Left renal cortex interstitium (tissue), 4 donors: ENCODE results near the gene ALAS2. TPM values are rescaled to one million over a fixed set of nuclear protein-coding genes. Genes with fewer than 3 reads are reported as not detected.
"Not testable (repeated sequence)": the region's sequence is repeated elsewhere in the genome, so short reads cannot be mapped to it uniquely, and the experiment has no call there.

Experiments
- DNase-seq, 4 donors: peaks; one replicate each; pipeline ENCODE4 v3.0.0-alpha.2; 2013; ENCODE audit warnings: low read depth in 4 of 4, low spot score in 2 of 4, missing footprints in 1 of 4
- polyA plus RNA-seq, 4 donors: library from polyadenylated mRNA; unstranded; fragments of 120-200 nt; gene quantifications; one replicate each; pipeline ENCODE4 v1.2.1, GENCODE V29; 2013; ENCODE audit not compliant: insufficient read length in 4 of 4

Gene ALAS2, protein sequence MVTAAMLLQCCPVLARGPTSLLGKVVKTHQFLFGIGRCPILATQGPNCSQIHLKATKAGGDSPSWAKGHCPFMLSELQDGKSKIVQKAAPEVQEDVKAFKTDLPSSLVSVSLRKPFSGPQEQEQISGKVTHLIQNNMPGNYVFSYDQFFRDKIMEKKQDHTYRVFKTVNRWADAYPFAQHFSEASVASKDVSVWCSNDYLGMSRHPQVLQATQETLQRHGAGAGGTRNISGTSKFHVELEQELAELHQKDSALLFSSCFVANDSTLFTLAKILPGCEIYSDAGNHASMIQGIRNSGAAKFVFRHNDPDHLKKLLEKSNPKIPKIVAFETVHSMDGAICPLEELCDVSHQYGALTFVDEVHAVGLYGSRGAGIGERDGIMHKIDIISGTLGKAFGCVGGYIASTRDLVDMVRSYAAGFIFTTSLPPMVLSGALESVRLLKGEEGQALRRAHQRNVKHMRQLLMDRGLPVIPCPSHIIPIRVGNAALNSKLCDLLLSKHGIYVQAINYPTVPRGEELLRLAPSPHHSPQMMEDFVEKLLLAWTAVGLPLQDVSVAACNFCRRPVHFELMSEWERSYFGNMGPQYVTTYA
- 10 to 100 TPM in 3 of 4 donors, 1 to 10 TPM in 1; 9.3 to 34.8 (median 11.7) TPM for polyA plus RNA-seq

DNA sequence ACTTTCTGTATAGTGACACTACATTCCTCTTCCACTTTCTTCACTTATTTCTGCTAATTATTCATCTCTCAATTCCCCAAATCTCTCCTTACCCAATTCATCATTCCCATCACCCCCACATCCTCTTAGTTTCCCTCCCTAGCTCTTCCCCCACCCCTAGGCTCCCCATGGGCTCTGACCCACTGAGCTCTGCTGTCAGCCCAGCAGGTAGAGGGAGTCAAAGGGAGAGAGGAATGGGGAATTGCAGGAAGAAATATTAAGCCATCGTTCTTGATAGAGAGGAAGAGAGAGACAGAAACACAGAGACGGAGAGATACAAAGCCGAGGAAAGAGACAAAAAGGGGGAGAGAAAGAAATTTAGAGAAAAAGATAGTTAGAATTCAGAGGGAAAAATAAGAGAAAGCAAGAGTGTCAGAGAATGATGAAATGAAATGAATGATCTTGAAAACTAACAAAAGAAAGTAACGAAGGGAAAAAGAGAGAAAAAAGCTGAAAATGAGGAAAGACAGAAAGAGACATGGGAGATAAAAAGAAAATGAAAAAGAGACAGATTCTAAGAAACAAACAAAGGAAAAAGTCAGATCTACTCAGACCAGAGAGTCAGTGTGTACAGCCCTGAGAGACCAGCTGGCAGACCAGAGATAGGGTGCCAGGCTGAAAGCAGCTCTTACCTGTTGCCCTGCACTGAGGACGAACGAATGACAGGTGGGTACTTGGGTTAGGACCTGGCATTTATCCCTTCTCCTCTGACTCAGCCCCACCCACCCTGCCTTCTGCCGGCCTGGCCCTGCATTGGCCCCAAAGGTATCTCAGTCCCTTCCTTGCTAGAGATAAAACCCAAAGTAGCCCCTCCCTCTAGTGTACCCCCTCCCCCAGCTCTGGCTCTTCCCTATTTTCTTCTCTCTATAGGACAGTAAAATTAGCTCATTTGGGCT, at the start of gene ALAS2:
Gene ALAS2 (minus strand): TSS at position 707 of the 935 bp plus-strand sequence. CDS start 4,977 bp downstream, outside the sequence.
- no peak for DNase-seq

DNA sequence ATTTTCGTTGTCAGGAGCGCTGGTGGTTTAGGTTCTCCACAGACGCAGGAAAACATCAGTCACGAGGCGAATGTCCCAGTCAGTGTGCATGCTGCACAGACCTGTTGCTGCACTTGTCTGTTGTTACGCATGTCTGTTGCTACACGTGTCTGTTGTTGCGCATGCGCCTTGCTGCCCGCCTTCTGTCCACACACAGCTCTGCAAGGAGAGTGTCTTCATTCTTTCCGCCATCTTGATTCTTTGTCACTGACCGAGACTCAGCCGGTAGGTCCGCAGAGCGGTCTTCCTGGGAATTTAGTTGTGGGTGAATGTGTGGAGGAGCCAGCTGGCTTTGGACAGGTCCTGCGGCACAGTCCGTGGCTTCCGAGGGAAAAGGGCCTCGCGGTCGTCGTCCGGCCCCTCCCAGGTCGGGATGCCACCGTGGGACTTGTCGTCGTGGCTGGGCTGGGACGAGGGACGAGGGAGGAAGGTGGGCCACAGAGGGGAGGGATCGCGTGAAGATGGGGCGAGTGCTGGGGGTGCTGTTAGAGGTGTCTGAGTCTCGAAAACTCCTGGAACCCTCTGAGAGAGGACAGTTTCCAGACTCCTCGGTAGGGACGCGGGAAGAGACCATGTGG, 44.2 kb upstream of the ALAS2 start, which contains the start of gene PAGE2B:
Gene PAGE2B (plus strand): TSS at position 180 of the 617 bp plus-strand sequence. CDS start 1,012 bp downstream, outside the sequence.
- DNase-seq: no peak

DNA sequence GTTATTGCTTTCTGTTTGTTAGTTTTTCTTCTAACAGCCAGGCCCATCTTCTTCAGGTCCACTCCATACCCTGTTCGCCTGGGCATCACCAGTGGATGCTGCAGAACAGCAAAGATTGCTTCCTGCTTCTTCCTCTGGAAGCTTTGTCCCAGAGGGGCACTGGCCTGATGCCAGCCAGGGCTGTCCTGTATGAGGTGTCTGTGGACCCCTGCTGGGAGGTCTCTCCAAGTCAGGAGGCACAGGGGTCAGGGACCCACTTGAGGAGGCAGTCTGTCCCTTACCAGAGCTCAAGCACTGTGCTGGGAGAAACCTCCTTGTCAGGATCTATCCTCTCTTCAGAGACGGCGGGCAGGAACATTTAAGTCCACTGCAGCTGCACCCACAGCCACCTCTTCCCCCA, 41.5 kb upstream of the ALAS2 start:
- DNase-seq: no peak

DNA sequence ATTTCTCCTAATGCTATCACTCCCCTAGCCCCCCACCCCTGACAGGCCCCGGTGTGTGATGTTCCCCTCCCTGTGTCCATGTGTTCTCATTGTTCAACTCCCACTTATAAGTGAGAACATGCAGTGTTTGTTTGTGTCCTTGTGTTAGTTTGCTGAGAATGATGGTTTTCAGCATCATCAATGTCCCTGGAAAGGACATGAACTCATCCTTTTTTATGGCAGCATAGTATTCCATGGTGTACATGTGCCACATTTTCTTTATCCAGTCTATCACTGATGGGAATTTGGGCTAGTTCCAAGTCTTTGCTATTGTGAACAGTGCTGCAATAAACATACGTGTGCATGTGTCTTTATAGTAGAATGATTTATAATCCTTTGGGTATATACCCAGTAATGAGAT, 36.4 kb upstream of the ALAS2 start:
- not testable (repeated sequence) for DNase-seq

- peak in 1 of 4 donors; percentile 16 for DNase-seq
These were observed 27.0 kb upstream of the ALAS2 start for GRCh38 chrX:55057675-55058249.

GRCh38 chrX:55056820-55057674, 26.3 kb upstream of the ALAS2 start:
- peak in 1 of 4 donors; percentile 23 for DNase-seq

DNA sequence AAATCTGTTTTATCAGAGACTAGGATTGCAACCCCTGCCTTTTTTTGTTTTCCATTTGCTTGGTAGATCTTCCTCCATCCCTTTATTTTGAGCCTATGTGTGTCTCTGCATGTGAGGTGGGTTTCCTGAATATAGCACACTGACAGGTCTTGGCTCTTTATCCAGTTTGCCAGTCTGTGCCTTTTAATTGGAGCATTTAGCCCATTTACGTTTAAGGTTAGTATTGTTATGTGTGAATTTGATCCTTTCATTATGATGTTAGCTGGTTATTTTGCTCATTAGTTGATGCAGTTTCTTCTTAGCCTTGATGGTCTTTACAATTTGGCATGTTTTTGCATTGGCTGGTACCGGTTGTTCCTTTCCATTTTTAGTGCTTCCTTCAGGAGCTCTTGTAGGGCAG, 19.8 kb upstream of the ALAS2 start:
- not testable (repeated sequence) for DNase-seq

DNA sequence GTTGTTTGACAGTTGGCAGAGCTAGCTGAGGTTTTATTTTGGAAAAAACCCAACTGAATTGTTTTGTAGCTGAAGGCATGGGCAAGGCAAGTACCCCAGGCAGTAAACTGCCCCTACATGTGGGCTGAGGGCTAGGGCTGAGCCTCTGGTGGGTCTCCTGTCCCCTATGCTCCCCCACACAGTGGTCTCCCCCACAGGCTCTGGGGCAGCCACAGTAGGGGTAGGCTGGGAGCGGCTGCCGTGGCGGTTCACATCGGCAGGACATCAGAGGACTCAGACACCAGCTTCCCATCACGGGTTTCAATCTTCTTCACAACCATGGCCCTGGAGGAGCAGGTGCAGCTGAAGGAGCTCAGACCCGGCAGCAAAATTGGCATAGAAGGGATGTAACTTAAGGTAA, 10.7 kb upstream of the ALAS2 start:
- DNase-seq: no peak

- DNase-seq: no peak
These were observed 8.7 kb upstream of the ALAS2 start for GRCh38 chrX:55039471-55039870.

GRCh38 chrX:55033429-55033828, 2.7 kb upstream of the ALAS2 start:
- DNase-seq: no peak

DNA sequence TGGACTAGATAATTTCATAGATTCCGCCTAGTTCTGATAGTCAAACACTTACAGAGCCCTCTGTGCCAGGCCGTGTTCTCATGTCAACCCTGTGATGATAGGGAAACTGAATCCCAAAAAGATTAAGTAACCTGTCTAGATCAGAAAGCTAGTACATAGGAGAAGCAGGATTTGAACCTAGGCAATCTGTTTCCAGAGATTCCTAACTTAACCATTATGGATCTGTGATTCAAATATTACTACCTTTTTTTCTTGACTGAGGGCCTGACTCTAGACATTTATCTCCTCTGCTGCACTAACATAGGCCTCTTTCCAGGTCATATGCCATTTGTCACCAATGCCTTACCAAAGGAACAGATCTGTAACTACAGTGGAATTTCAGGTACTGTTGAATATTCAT, 1.5 kb downstream of the ALAS2 start:
- no peak for DNase-seq

GRCh38 chrX:55028611-55029010, 2.2 kb downstream of the ALAS2 start:
- no peak for DNase-seq

DNA sequence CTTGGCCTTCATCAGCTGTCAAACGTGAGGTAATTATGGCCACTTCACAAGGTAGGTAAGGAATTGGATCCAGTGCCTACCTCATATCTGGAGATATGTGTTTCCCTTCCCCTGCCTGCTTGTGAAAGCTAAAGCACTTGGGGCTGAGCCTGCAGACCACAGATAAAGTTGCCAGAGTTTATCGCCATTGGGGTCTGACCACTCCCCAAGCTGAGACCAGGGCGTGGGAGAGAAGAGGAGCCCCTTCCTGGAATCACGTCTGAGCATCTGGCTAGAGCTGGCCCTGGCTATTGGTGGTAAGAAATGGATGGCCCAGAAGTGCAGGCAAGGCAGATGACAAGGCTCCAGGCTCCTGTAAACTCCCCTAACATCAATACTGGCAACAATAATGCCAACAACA, 2.7 kb downstream of the ALAS2 start:
- DNase-seq: no peak

DNA sequence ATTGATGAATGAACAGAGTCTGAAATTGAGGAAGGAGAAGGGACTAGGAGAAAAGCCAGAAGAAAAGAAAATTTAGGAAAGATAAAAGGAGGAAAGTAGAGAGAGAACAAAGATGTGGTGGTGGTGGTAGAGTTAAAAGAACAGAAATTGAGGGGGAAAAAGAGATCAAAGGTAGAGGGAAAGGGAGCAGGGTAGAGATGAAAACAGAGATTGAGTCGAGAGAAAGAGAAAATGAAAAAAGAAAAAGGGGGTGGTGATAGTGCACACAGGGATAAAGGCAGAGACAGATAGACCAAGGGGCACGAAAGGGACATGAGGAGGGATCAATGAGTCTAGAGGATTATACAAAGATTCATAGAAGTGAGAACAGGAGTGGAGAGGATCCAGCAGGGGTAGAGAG, 3.9 kb downstream of the ALAS2 start:
- no peak for DNase-seq

GRCh38 chrX:55026143-55026542, 4.6 kb downstream of the ALAS2 start:
- no peak for DNase-seq

- no peak for DNase-seq
These were observed 15.9 kb downstream of the ALAS2 start for GRCh38 chrX:55014897-55015299.

DNA sequence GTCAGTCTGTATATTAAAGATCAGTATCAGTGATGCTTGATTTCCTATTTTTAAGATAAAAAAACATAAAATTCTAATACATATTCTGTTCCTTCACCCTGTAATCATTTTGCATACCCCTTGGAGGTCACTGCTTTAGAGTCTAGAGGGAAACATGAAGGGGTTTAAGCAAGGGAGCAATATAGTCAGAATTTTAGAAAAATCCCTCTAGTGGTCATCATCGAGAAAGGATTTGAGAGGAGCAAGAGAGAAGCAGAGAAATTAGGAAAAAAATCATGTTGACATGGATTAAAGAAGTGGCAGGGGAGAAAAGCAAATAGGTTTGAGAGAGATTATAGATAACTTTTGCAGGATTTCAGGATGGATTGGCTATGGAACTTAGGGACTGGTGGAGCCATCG, 19.5 kb downstream of the ALAS2 start:
- no peak for DNase-seq

DNA sequence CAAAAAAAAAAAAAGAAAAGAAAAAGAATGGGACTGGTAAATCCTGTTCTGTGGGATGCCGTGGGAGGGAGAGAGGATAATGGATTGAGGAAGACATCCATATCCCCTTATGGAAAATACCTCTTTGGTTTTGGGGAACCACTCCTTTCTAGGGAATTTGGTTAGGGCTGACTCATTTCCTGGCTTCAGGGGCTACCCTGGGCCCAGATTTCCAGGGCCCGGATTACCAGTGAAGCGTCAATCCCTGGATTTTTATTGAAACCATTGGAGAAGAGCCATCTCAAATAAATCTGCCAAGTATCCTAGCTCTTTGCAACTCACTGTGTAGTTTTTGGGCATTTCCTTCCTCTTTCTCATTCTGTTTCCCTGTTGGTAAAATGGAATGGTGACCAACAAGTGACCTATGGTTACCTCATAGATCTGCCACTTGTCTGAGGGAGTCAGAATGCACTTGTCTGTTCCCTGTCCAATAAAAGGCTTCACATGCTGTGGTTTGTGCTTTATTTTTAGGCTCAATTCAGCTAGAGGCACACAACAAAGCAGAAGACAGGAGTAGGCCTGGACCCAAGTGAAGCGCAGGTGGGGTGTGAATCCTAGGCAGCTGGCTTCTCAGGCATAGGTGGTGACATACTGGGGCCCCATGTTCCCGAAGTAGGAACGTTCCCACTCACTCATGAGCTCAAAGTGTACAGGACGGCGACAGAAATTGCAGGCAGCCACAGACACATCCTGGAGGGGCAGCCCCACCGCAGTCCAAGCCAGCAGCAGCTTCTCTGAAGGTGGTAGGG, 22.0 kb downstream of the ALAS2 start:
- DNase-seq: no peak
